H1 (cell line): ENCODE data around the gene WDR6.

Experiments
- CEBPB ChIP-seq: IDR thresholded peaks from 2 replicates; pipeline ENCODE4 v1.6.1; 2012; ENCODE audit warnings: low read depth, low read length
- EZH2 ChIP-seq: fragments of 200-600 bp; sonication (generic); IDR thresholded peaks from 2 replicates; pipeline ENCODE4 v1.7.1; 2012; ENCODE audit warnings: low read depth, mild to moderate bottlenecking, moderate library complexity, low read length, inconsistent platforms; ENCODE audit not compliant: severe bottlenecking
- GABPA ChIP-seq: IDR thresholded peaks from 2 replicates; pipeline ENCODE4 v1.6.1; 2011; ENCODE audit warnings: mild to moderate bottlenecking, low read length, moderate library complexity, borderline replicate concordance; ENCODE audit not compliant: insufficient read depth
- POLR2A ChIP-seq, 2 experiments: IDR thresholded peaks; 1 replicate in 1 of 2; 2 replicates in 1 of 2; pipeline ENCODE4 v1.6.1; 2011; ENCODE audit warnings: low read depth in 2 of 2, low read length in 2 of 2, mild to moderate bottlenecking in 2 of 2; ENCODE audit errors: control extremely low read depth in 1 of 2
- POLR2AphosphoS5 ChIP-seq: IDR thresholded peaks from 2 replicates; pipeline ENCODE4 v1.6.1; 2011; ENCODE audit warnings: low read depth, low read length
- SP1 ChIP-seq: IDR thresholded peaks from 2 replicates; pipeline ENCODE4 v1.6.1; 2011; ENCODE audit warnings: low read depth, low read length
- TAF1 ChIP-seq: IDR thresholded peaks from 2 replicates; pipeline ENCODE4 v1.6.1; 2011; ENCODE audit warnings: mild to moderate bottlenecking, low read depth, low read length
- TF ChIP-seq, protein P1 (sequence below), 3 experiments: IDR thresholded peaks; 1 replicate in 2 of 3; 2 replicates in 1 of 3; pipeline versions ENCODE4 v1.5.1 to v1.6.1; 2011; ENCODE audit warnings: low read length in 3 of 3, mild to moderate bottlenecking in 3 of 3, inconsistent platforms in 2 of 3, low read depth in 1 of 3, moderate library complexity in 1 of 3; ENCODE audit not compliant: insufficient read depth in 1 of 3; ENCODE audit errors: control extremely low read depth in 1 of 3
- TF ChIP-seq, protein P2 (sequence below): IDR thresholded peaks from 2 replicates; pipeline ENCODE4 v1.6.1; 2012; ENCODE audit warnings: inconsistent platforms

DNA sequence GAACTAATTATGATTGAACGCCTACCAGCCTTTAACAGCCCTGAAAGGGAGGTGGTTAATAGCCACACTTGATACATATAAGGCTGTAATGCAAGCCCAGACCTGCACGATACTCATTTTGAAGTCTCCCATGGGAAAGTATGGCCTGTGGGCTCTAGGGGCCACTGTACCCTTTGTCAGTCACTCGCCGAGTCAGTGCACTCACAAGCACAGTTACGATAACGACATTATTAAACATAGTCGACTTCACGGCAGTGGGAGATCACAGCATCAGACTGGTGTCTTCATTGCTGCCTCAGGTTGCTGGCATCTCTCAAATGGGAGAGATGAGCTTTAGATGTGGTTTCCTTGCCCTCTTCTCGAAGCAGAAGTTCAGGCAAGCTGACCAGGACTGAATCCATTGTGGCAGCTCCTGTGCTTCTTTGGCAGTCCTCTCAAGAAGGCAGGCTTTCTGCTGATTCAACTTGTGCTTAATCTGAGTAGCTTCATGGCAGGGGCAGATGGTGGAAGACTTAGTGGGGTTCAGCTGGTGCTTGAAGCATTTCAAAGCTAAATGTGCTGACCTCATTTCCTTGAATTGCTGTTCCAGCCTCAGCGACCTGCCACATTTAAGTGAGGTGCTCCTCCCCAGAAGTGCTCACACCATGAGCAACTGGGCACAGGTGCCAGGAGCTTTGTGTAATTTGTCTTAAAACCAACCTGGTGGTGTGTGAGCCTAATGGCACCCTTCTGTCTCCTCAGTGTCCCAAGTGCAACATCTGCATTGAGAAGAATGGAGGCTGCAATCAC lies 32.9 kb upstream of the WDR6 start:
- TF ChIP-seq, protein P1, sequence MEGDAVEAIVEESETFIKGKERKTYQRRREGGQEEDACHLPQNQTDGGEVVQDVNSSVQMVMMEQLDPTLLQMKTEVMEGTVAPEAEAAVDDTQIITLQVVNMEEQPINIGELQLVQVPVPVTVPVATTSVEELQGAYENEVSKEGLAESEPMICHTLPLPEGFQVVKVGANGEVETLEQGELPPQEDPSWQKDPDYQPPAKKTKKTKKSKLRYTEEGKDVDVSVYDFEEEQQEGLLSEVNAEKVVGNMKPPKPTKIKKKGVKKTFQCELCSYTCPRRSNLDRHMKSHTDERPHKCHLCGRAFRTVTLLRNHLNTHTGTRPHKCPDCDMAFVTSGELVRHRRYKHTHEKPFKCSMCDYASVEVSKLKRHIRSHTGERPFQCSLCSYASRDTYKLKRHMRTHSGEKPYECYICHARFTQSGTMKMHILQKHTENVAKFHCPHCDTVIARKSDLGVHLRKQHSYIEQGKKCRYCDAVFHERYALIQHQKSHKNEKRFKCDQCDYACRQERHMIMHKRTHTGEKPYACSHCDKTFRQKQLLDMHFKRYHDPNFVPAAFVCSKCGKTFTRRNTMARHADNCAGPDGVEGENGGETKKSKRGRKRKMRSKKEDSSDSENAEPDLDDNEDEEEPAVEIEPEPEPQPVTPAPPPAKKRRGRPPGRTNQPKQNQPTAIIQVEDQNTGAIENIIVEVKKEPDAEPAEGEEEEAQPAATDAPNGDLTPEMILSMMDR (IDR thresholded peaks at IDR 0.05; ENCODE audit: control extremely low read depth in 1 of 3, insufficient read depth in 1 of 3, low read depth in 1 of 3, low read length in 3 of 3), result no peak
- TF ChIP-seq POLR2A (IDR thresholded peaks at IDR 0.05; ENCODE audit: control extremely low read depth in 1 of 2, low read depth in 2 of 2, low read length in 2 of 2) (no peak), GABPA (no peak), POLR2AphosphoS5 (no peak), CEBPB (no peak), EZH2 (no peak), SP1 (no peak), TAF1 (no peak)
- TF ChIP-seq, protein P2, sequence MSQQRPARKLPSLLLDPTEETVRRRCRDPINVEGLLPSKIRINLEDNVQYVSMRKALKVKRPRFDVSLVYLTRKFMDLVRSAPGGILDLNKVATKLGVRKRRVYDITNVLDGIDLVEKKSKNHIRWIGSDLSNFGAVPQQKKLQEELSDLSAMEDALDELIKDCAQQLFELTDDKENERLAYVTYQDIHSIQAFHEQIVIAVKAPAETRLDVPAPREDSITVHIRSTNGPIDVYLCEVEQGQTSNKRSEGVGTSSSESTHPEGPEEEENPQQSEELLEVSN, result no peak
